Bronchial epithelial cell (primary cell): ENCODE data around the gene CPS1. TPM values are rescaled to one million over a fixed set of nuclear protein-coding genes. Genes with fewer than 3 reads are reported as not detected.

Source experiments
- DNase-seq: peaks from one replicate; pipeline ENCODE4 v3.0.0-alpha.2; 2010; ENCODE audit warnings: low read depth
- FAIRE-seq: peaks from 2 replicates; lab custom pipeline; 2011; peaks lifted over from hg19 to GRCh38; lab: Jason Lieb, UNC
- H3K27me3 ChIP-seq: 2 replicates; pipeline ENCODE4 v1.5.1; 2011; ENCODE audit warnings: low read length; ENCODE audit not compliant: control insufficient read depth, insufficient read depth
- H3K36me3 ChIP-seq: 2 replicates; pipeline ENCODE4 v1.5.1; 2011; ENCODE audit warnings: low read length; ENCODE audit not compliant: control insufficient read depth, insufficient read depth
- H3K4me3 ChIP-seq: 2 replicates; pipeline ENCODE4 v1.5.1; 2011; ENCODE audit warnings: mild to moderate bottlenecking, low read depth, low read length, control low read depth
- CTCF ChIP-seq: IDR thresholded peaks from 2 replicates; pipeline ENCODE4 v1.5.1; 2011; ENCODE audit warnings: mild to moderate bottlenecking, moderate library complexity, low read length, control low read depth, inconsistent platforms; ENCODE audit not compliant: insufficient read depth, severe bottlenecking
- total RNA-seq: library from RNA; depleted of rRNA; stranded (reverse); fragments of >200 nt; gene quantifications from 2 replicates; pipeline ENCODE4 v1.2.1, GENCODE V29; 2014

The CPS1 gene
- total RNA-seq, 1 donor from 2014 or later: 12.6 TPM

GRCh38 chr2:210676067-210676466, 119.7 kb downstream of the CPS1 start:
- no peak for TF ChIP-seq CTCF
- DNase-seq (no peak), FAIRE-seq (no peak)
- Histone ChIP-seq H3K36me3 (no peaks in the 10 kb centered on the region), H3K4me3 (no peak overlapping the region), H3K27me3 (no peaks in the 10 kb centered on the region)

- H3K27me3 ChIP-seq: no peaks in the 10 kb centered on the region
- DNase-seq: no peak
Measured at GRCh38 chr2:210681491-210681890, 125.1 kb downstream of the CPS1 start.

GRCh38 chr2:210686401-210686800, 130.0 kb downstream of the CPS1 start:
- TF ChIP-seq CTCF: no peak
- DNase-seq (no peak), FAIRE-seq (no peak)
- Histone ChIP-seq H3K36me3 (no peaks in the 10 kb centered on the region), H3K27me3 (no peaks in the 10 kb centered on the region), H3K4me3 (no peak overlapping the region)

More at GRCh38 chr2:210681491-210681890, 125.1 kb downstream of the CPS1 start:
- TF ChIP-seq CTCF: no peak
- H3K4me3 ChIP-seq: no peak overlapping the region
- no peak for FAIRE-seq
- H3K36me3 ChIP-seq: no peaks in the 10 kb centered on the region

- TF ChIP-seq CTCF: no peak
- FAIRE-seq (no peak), DNase-seq (no peak)
- H3K36me3 ChIP-seq: no peaks in the 10 kb centered on the region
- H3K4me3 ChIP-seq: no peak overlapping the region
- H3K27me3 ChIP-seq: no peaks in the 10 kb centered on the region
Measured at GRCh38 chr2:210687786-210688470, 131.5 kb downstream of the CPS1 start.

GRCh38 chr2:210707900-210708299, 151.5 kb downstream of the CPS1 start:
- no peak for FAIRE-seq

More at GRCh38 chr2:210707900-210708299, 151.5 kb downstream of the CPS1 start:
- no peak for TF ChIP-seq CTCF
- H3K27me3 ChIP-seq: no peaks in the 10 kb centered on the region
- H3K36me3 ChIP-seq: no peaks in the 10 kb centered on the region
- H3K4me3 ChIP-seq: no peak overlapping the region
- no peak for DNase-seq
